HG02610 (cell line): Measurements from ENCODE around the gene DAB2IP.
"Not testable (repeated sequence)": the region's sequence is repeated elsewhere in the genome, so short reads cannot be mapped to it uniquely, and the experiment has no call there.

Experiments used
- ATAC-seq: cut with Tn5 transposase; IDR thresholded peaks from one replicate; pipeline ENCODE4 v1.9.1; 2021; ENCODE audit warnings: mild to moderate bottlenecking, moderate library complexity; ENCODE audit not compliant: unreplicated experiment

DAB2IP gene

GRCh38 chr9:121651295-121652020, at the start of gene DAB2IP:
Gene DAB2IP (plus strand): TSS chr9:121651634. CDS start chr9:121651776, 142 bp downstream.
- ATAC-seq, result no peak

- no peak for ATAC-seq
These were observed 48.4 kb upstream of the DAB2IP start for GRCh38 chr9:121603028-121603427.

- ATAC-seq, result no peak
These were observed 47.2 kb upstream of the DAB2IP start for GRCh38 chr9:121604242-121604641.

GRCh38 chr9:121604654-121605053, 46.8 kb upstream of the DAB2IP start:
- ATAC-seq, result no peak

GRCh38 chr9:121607434-121608167, 43.8 kb upstream of the DAB2IP start:
- ATAC-seq, result no peak

- no peak for ATAC-seq
These were observed 43.1 kb upstream of the DAB2IP start for GRCh38 chr9:121608168-121608853.

GRCh38 chr9:121609822-121610637, 41.4 kb upstream of the DAB2IP start:
- ATAC-seq, result no peak

- ATAC-seq, result no peak
These were observed 40.8 kb upstream of the DAB2IP start for GRCh38 chr9:121610638-121610953.

GRCh38 chr9:121612511-121612998, 38.9 kb upstream of the DAB2IP start:
- ATAC-seq, result no peak

GRCh38 chr9:121613009-121613752, 38.3 kb upstream of the DAB2IP start:
- ATAC-seq, result no peak

GRCh38 chr9:121616123-121616755, 35.2 kb upstream of the DAB2IP start:
- no peak for ATAC-seq

GRCh38 chr9:121618504-121618903, 32.9 kb upstream of the DAB2IP start:
- no peak for ATAC-seq

- not testable (repeated sequence) for ATAC-seq
These were observed 32.5 kb upstream of the DAB2IP start for GRCh38 chr9:121618910-121619309.

- ATAC-seq, result no peak
These were observed 31.7 kb upstream of the DAB2IP start for GRCh38 chr9:121619545-121620324.

- no peak for ATAC-seq
These were observed 31.1 kb upstream of the DAB2IP start for GRCh38 chr9:121620325-121620673.

- no peak for ATAC-seq
These were observed 30.5 kb upstream of the DAB2IP start for GRCh38 chr9:121620777-121621449.

GRCh38 chr9:121622387-121623203, 28.8 kb upstream of the DAB2IP start:
- ATAC-seq, result no peak

- not testable (repeated sequence) for ATAC-seq
These were observed 28.0 kb upstream of the DAB2IP start for GRCh38 chr9:121623430-121623829.
